Measurements from ENCODE around the gene CNTD1. TPM values are rescaled to one million over a fixed set of nuclear protein-coding genes. Genes with fewer than 3 reads are reported as not detected.

Gene CNTD1
- total and polyA plus RNA-seq, 2 experiments from 2014 or later, result 0.71 TPM; not detected in 1

DNA sequence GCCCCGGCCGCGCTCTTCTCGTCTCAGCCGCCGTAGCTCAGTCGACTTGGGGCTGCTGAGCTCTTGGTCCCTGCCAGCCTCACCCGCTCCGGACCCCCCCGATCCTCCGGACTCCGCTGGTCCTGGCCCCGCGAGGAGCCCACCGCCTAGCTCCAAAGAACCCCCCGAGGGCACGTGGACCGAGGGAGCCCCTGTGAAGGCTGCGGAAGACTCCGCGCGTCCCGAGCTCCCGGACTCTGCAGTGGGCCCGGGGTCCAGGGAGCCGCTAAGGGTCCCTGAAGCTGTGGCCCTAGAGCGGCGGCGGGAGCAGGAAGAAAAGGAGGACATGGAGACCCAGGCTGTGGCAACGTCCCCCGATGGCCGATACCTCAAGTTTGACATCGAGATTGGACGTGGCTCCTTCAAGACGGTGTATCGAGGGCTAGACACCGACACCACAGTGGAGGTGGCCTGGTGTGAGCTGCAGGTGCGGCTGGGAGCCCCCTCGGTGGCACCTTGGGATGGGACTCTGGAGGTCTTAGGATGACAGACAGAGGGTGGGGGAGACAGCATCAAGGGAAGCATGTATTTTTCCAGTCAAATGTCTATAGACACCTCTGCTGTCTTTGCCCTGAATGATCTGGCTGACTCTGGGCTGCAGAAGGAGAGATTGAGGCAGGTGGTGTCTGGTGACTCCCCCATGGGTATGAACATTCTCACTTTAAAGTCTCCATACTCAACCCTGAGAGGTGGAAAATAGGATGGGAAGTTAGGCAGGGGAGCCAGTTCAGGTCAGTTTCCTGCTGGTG, 17.6 kb upstream of the CNTD1 start:
- in situ Hi-C loops (cut with MboI), result no loop called here
- peak overlapping the region; percentile 85 for H3K4me3 ChIP-seq
- H3K9me3 ChIP-seq (ENCODE audit: low read depth), result no peaks in the 10 kb centered on the region
- H3K27me3 ChIP-seq (replicated peaks; ENCODE audit: insufficient read depth), result no peaks in the 10 kb centered on the region
- DNase-seq, result peak; percentile 60
- no peaks in the 10 kb centered on the region for H3K9me2 ChIP-seq (ENCODE audit: insufficient read depth)
- peak overlapping the region; percentile 94 for H3K4me2 ChIP-seq (ENCODE audit: unreplicated experiment)
- peaks cover 16% of the 10 kb centered on the region; the same call in 1 of the 2 replicates for H3F3A ChIP-seq (ENCODE audit: insufficient read depth)
- no peak for TF ChIP-seq EZH2phosphoT487 (IDR thresholded peaks at IDR 0.05; ENCODE audit: insufficient read depth, low read depth)
- no peak for TF ChIP-seq EZH2 (IDR thresholded peaks at IDR 0.05; ENCODE audit: insufficient read depth, poor library complexity, severe bottlenecking)
- peaks cover 22% of the 10 kb centered on the region for H3K79me2 ChIP-seq (ENCODE audit: insufficient read depth)
- no peaks in the 10 kb centered on the region for H4K20me1 ChIP-seq (ENCODE audit: insufficient read depth)
- H3K4me1 ChIP-seq (ENCODE audit: insufficient read depth), result peaks cover 20% of the 10 kb centered on the region
- H3K9ac ChIP-seq, result peak overlapping the region; percentile 76
- 5 to 6% methylated on average over 36 to 39 of the region's 39 CpGs for WGBS, 2 experiments (ENCODE audit: low coverage in 1 of 2, low lambda C conversion rate in 2 of 2, missing lambda C conversion rate in 2 of 2)
- peaks cover 7% of the 10 kb centered on the region; the same call in 1 of the 2 replicates for H3K36me3 ChIP-seq (ENCODE audit: low read depth)
- no peak overlapping the region for H3K27ac ChIP-seq
- peak overlapping the region; percentile 51 for H2AFZ ChIP-seq

DNA sequence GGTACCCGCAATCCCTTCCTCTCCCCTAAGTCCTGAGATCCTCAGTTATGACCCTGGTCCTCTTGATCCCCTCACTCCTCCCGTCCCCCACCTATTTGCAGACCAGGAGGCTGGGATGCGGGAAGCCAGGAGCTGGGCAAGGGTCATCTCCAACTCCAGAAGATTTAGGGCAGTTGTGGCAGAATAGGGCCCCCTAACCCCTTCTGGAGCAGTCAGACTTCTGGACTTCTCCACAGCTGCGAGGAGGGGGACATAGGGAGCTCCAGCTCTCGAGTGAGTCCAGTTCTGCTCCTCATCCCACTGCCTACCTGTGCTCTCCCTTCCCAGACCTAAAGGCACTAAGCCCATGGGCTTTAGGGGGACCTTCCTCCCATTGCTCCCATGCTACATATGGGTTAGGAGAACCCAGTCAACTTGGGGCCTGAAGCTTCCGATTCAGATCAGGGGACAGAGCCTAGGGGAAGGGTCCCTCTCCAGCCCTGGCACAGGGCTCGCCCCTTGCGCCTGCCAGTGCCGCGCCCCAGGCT, 17.0 kb upstream of the CNTD1 start:
- Histone ChIP-seq H3K4me2 (ENCODE audit: unreplicated experiment) (peak overlapping the region; percentile 94), H3K9me2 (ENCODE audit: insufficient read depth) (no peaks in the 10 kb centered on the region), H3F3A (ENCODE audit: insufficient read depth) (peaks cover 16% of the 10 kb centered on the region; the same call in 1 of the 2 replicates), H2AFZ (peak overlapping the region; percentile 35; the same call in 1 of the 2 replicates), H4K20me1 (ENCODE audit: insufficient read depth) (no peaks in the 10 kb centered on the region), H3K27me3 (replicated peaks; ENCODE audit: insufficient read depth) (no peaks in the 10 kb centered on the region), H3K36me3 (ENCODE audit: low read depth) (peaks cover 2% of the 10 kb centered on the region; the same call in 1 of the 2 replicates), H3K4me1 (ENCODE audit: insufficient read depth) (peaks cover 20% of the 10 kb centered on the region), H3K27ac (peak overlapping the region; percentile 5; the same call in 1 of the 2 replicates), H3K9ac (peak overlapping the region; percentile 76), H3K79me2 (ENCODE audit: insufficient read depth) (peaks cover 22% of the 10 kb centered on the region), H3K9me3 (ENCODE audit: low read depth) (no peaks in the 10 kb centered on the region), H3K4me3 (peak overlapping the region; percentile 85)
- WGBS, 2 experiments (ENCODE audit: low coverage in 1 of 2, low lambda C conversion rate in 2 of 2, missing lambda C conversion rate in 2 of 2), result 22 to 23% methylated on average over 10 of the region's 10 CpGs
- TF ChIP-seq EZH2 (IDR thresholded peaks at IDR 0.05; ENCODE audit: insufficient read depth, poor library complexity, severe bottlenecking), result no peak
- no peak for TF ChIP-seq EZH2phosphoT487 (IDR thresholded peaks at IDR 0.05; ENCODE audit: insufficient read depth, low read depth)
- in situ Hi-C loops (cut with MboI), result no loop called here
- DNase-seq, result no peak

DNA sequence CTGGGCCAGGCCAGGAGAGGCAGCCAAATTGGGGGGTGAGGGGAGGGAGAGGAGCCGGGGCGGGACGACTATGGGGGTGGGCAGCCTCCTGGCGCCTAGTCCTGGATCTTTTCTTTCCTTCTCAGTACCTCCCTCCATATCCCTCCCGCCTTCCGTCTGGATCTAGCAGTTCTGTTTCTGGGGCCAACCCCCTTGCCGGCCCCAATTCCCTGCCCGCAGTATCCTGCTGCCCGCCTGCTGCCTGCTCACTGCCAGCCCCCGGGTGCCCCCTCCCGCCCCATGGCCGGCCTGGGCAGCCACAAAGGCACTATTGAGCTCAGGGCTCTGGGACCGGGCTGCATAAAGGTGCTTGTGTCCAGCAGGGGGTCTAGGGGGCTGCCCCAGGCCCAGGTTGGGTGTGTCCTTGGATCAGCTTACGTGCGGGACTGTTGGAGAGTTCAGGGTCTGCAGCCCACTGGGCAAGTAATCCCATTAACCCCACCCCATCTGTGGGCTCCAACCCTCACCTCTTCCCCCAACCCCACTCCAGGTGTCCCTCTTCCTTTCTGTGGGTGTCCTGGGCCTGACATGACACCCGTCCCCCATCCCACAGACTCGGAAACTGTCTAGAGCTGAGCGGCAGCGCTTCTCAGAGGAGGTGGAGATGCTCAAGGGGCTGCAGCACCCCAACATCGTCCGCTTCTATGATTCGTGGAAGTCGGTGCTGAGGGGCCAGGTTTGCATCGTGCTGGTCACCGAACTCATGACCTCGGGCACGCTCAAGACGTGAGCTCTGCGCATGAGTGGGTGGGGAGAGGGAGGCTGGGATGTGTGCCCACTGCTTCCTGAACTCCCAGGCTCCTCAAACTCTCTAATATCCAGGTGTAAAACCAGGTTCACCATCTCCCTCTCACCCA, 16.2 kb upstream of the CNTD1 start:
- H3K79me2 ChIP-seq (ENCODE audit: insufficient read depth), result peaks cover 22% of the 10 kb centered on the region
- no peaks in the 10 kb centered on the region for H3K27me3 ChIP-seq (replicated peaks; ENCODE audit: insufficient read depth)
- H3K36me3 ChIP-seq (ENCODE audit: low read depth), result no peaks in the 10 kb centered on the region; the same call in 1 of the 2 replicates
- H3K9me3 ChIP-seq (ENCODE audit: low read depth), result no peaks in the 10 kb centered on the region
- H3K27ac ChIP-seq, result 0 out of 2 replicates have a peak overlapping the region, but pooled peaks have one; percentile 14
- H3K4me1 ChIP-seq (ENCODE audit: insufficient read depth), result peaks cover 20% of the 10 kb centered on the region
- peak overlapping the region; percentile 85 for H3K4me3 ChIP-seq
- no peaks in the 10 kb centered on the region for H3K9me2 ChIP-seq (ENCODE audit: insufficient read depth)
- peak overlapping the region; percentile 94 for H3K4me2 ChIP-seq (ENCODE audit: unreplicated experiment)
- peak overlapping the region; percentile 76 for H3K9ac ChIP-seq
- H3F3A ChIP-seq (ENCODE audit: insufficient read depth), result peaks cover 16% of the 10 kb centered on the region; the same call in 1 of the 2 replicates
- no peaks in the 10 kb centered on the region for H4K20me1 ChIP-seq (ENCODE audit: insufficient read depth)
- 23 to 32% methylated on average over 20 to 29 of the region's 29 CpGs for WGBS, 2 experiments (ENCODE audit: low coverage in 1 of 2, low lambda C conversion rate in 2 of 2, missing lambda C conversion rate in 2 of 2)
- DNase-seq, result peak; percentile 64
- in situ Hi-C loops (cut with MboI), result no loop called here
- no peak for TF ChIP-seq EZH2 (IDR thresholded peaks at IDR 0.05; ENCODE audit: insufficient read depth, poor library complexity, severe bottlenecking)
- H2AFZ ChIP-seq, result peak overlapping the region; percentile 35
